ENCODE measurements around the gene ST8SIA6. TPM values are rescaled to one million over a fixed set of nuclear protein-coding genes. Genes with fewer than 3 reads are reported as not detected.

Gene ST8SIA6
- total and polyA plus RNA-seq, 7 donors: 0.12 to 2.1 (median 1.1) TPM

DNA sequence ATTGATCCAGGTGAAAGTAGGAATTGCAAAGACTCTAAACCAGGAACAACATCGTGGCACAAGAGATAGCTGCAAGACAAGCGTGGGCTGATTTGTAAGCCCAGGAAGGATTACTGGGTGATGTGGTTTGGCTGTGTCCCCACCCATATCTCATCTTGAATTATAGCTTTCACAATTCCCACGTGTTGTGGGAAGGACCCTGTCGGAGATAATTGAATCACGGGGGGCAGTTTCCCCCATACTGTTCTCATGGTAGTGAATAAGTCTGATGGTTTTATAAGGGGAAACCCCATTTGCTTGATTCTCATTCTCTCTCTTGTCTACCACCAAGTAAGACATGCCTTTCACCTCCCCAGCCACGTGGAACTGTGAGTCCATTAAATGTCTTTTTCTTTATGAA, 59.5 kb downstream of the ST8SIA6 start:
- intact Hi-C loops (cut with DNase I): no loop called here
- H3K27me3 ChIP-seq (ENCODE audit: insufficient read depth in 3 of 3, low read length in 2 of 3): peaks cover 0 to 2% (median 0%) of the 10 kb centered on the region in 3 donors
- TF ChIP-seq, protein P1, sequence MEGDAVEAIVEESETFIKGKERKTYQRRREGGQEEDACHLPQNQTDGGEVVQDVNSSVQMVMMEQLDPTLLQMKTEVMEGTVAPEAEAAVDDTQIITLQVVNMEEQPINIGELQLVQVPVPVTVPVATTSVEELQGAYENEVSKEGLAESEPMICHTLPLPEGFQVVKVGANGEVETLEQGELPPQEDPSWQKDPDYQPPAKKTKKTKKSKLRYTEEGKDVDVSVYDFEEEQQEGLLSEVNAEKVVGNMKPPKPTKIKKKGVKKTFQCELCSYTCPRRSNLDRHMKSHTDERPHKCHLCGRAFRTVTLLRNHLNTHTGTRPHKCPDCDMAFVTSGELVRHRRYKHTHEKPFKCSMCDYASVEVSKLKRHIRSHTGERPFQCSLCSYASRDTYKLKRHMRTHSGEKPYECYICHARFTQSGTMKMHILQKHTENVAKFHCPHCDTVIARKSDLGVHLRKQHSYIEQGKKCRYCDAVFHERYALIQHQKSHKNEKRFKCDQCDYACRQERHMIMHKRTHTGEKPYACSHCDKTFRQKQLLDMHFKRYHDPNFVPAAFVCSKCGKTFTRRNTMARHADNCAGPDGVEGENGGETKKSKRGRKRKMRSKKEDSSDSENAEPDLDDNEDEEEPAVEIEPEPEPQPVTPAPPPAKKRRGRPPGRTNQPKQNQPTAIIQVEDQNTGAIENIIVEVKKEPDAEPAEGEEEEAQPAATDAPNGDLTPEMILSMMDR (IDR thresholded peaks at IDR 0.05): no peak
- no peak overlapping the region for H3K27ac ChIP-seq
- H3K4me1 ChIP-seq: no peaks in the 10 kb centered on the region
- 59 to 67% (median 62%) methylated on average over 6 of the region's 6 CpGs for WGBS, 3 donors
- H3K9me3 ChIP-seq: no peaks in the 10 kb centered on the region
- ATAC-seq (no peak), DNase-seq (no peak)
- no peak overlapping the region for H3K4me3 ChIP-seq
- no peaks in the 10 kb centered on the region for H3K36me3 ChIP-seq (ENCODE audit: insufficient read depth in 1 of 2, low read depth in 1 of 2)

GRCh38 chr10:17387861-17388503, 66.4 kb downstream of the ST8SIA6 start:
- Histone ChIP-seq H3K4me1 (no peaks in the 10 kb centered on the region), H3K9me3 (no peaks in the 10 kb centered on the region), H3K4me3 (no peak overlapping the region), H3K36me3 (ENCODE audit: insufficient read depth in 1 of 2, low read depth in 1 of 2) (no peaks in the 10 kb centered on the region), H3K27ac (no peak overlapping the region), H3K27me3 (ENCODE audit: insufficient read depth in 3 of 3, low read length in 2 of 3) (no peaks in the 10 kb centered on the region)
- WGBS, 3 donors: 26 to 30% (median 29%) methylated on average over 6 of the region's 6 CpGs
- DNase-seq (no peak), ATAC-seq (no peak)
- TF ChIP-seq, protein P1 (IDR thresholded peaks at IDR 0.05): no peak
- intact Hi-C loops (cut with DNase I): no loop called here

DNA sequence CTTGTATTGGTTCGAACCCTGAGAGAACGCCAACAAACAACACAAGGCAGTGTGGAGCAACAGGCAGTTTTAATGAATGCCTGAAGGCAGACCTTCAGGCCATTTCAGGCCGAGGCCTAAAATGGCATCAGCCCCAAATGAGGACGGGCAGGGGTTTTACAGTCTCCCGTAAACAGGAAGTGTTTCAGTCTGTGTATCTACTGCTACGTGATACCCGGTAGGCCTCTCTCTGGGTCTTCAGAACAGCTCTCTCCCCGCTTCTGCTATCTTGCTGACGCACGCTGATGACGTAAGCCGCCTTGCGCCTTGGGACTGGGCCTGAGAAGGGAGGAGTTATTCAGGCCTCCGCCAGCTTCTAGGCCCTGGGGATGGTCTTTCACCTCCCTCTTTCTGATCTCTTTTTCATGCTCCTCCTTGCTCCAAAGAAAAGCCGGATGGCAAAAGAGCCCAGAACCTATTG, 67.7 kb downstream of the ST8SIA6 start:
- Histone ChIP-seq H3K27ac (no peak overlapping the region), H3K9me3 (no peaks in the 10 kb centered on the region), H3K36me3 (ENCODE audit: insufficient read depth in 1 of 2, low read depth in 1 of 2) (no peaks in the 10 kb centered on the region), H3K4me1 (no peaks in the 10 kb centered on the region), H3K4me3 (no peak overlapping the region), H3K27me3 (ENCODE audit: insufficient read depth in 3 of 3, low read length in 2 of 3) (no peaks in the 10 kb centered on the region)
- intact Hi-C loops (cut with DNase I): no loop called here
- ATAC-seq (no peak), DNase-seq (no peak)
- TF ChIP-seq, protein P1 (IDR thresholded peaks at IDR 0.05): no peak
- 82 to 95% (median 94%) methylated on average over 15 of the region's 15 CpGs for WGBS, 3 donors

GRCh38 chr10:17386021-17386420, 68.4 kb downstream of the ST8SIA6 start:
- H3K27ac ChIP-seq: no peak overlapping the region
- no peak for DNase-seq

More at GRCh38 chr10:17386021-17386420, 68.4 kb downstream of the ST8SIA6 start:
- Histone ChIP-seq H3K4me3 (no peak overlapping the region), H3K36me3 (ENCODE audit: insufficient read depth in 1 of 2, low read depth in 1 of 2) (no peaks in the 10 kb centered on the region), H3K9me3 (no peaks in the 10 kb centered on the region), H3K4me1 (no peaks in the 10 kb centered on the region), H3K27me3 (ENCODE audit: insufficient read depth in 3 of 3, low read length in 2 of 3) (no peaks in the 10 kb centered on the region)
- no peak for ATAC-seq
- TF ChIP-seq, protein P1 (IDR thresholded peaks at IDR 0.05): no peak
- intact Hi-C loops (cut with DNase I): no loop called here
- WGBS, 3 donors: 94 to 98% (median 97%) methylated on average over 18 of the region's 18 CpGs
